H9 (cell line): ENCODE measurements around the gene PRR9. TPM values are rescaled to one million over a fixed set of nuclear protein-coding genes. Genes with fewer than 3 reads are reported as not detected.

ENCODE experiments used
- DNase-seq: peaks from one replicate; pipeline ENCODE4 v3.0.0-alpha.2; 2017
- H2AFZ ChIP-seq: one replicate; pipeline ENCODE4 v1.6.1; 2013; ENCODE audit warnings: mild to moderate bottlenecking, low read length, control low read depth, moderate library complexity
- H2AK5ac ChIP-seq: 2 replicates; pipeline ENCODE4 v1.6.1; 2013; ENCODE audit warnings: low read length, control low read depth, mixed read lengths; ENCODE audit not compliant: insufficient read length
- H2BK120ac ChIP-seq: one replicate; pipeline ENCODE4 v1.6.1; 2013; ENCODE audit warnings: low read depth, mild to moderate bottlenecking, low read length, control low read depth, inconsistent platforms; ENCODE audit not compliant: poor library complexity, severe bottlenecking
- H2BK12ac ChIP-seq: 2 replicates; pipeline ENCODE4 v1.6.1; 2013; ENCODE audit warnings: low read length, control low read depth, mixed read lengths, low read depth; ENCODE audit not compliant: insufficient read length
- H2BK15ac ChIP-seq: 2 replicates; pipeline ENCODE4 v1.6.1; 2013; ENCODE audit warnings: low read depth, low read length, control low read depth
- H2BK20ac ChIP-seq: one replicate; pipeline ENCODE4 v1.6.1; 2013; ENCODE audit warnings: low read depth, mild to moderate bottlenecking, low read length, control low read depth, inconsistent platforms; ENCODE audit not compliant: poor library complexity, severe bottlenecking
- H2BK5ac ChIP-seq: 2 replicates; pipeline ENCODE4 v1.6.1; 2013; ENCODE audit warnings: low read length, control low read depth, mixed read lengths; ENCODE audit not compliant: insufficient read length
- H3K14ac ChIP-seq: 2 replicates; pipeline ENCODE4 v1.6.1; 2013; ENCODE audit warnings: low read length, control low read depth; ENCODE audit not compliant: insufficient read depth
- H3K18ac ChIP-seq: 2 replicates; pipeline ENCODE4 v1.6.1; 2013; ENCODE audit warnings: low read depth, mild to moderate bottlenecking, mixed read lengths, low read length, control low read depth; ENCODE audit not compliant: insufficient read length
- H3K23ac ChIP-seq: 2 replicates; pipeline ENCODE4 v1.6.1; 2013; ENCODE audit warnings: low read length, control low read depth, mixed read lengths, low read depth; ENCODE audit not compliant: insufficient read length
- H3K23me2 ChIP-seq: 2 replicates; pipeline ENCODE4 v1.6.1; 2013; ENCODE audit warnings: low read depth, mild to moderate bottlenecking, mixed read lengths, low read length, control low read depth; ENCODE audit not compliant: insufficient read length, poor library complexity, severe bottlenecking
- H3K27ac ChIP-seq: 2 replicates; pipeline ENCODE4 v1.5.1; 2013; ENCODE audit warnings: low read length, control low read depth, mixed read lengths, low read depth; ENCODE audit not compliant: insufficient read length
- H3K27me3 ChIP-seq: 2 replicates; pipeline ENCODE4 v1.6.1; 2013; ENCODE audit warnings: low read length, control low read depth, inconsistent platforms; ENCODE audit not compliant: insufficient read depth
- H3K4ac ChIP-seq: 2 replicates; pipeline ENCODE4 v1.6.1; 2013; ENCODE audit warnings: low read depth, mild to moderate bottlenecking, control low read depth, inconsistent platforms, low read length, moderate library complexity
- H3K4me1 ChIP-seq: 2 replicates; pipeline ENCODE4 v1.6.1; 2013; ENCODE audit warnings: low read length, control low read depth, inconsistent platforms; ENCODE audit not compliant: insufficient read depth
- H3K4me2 ChIP-seq: 2 replicates; pipeline ENCODE4 v1.6.1; 2013; ENCODE audit warnings: low read length, control low read depth, mixed read lengths; ENCODE audit not compliant: insufficient read length, insufficient read depth
- H3K56ac ChIP-seq: 2 replicates; pipeline ENCODE4 v1.6.1; 2013; ENCODE audit warnings: low read depth, mild to moderate bottlenecking, mixed read lengths, low read length, control low read depth; ENCODE audit not compliant: insufficient read length
- H3K79me1 ChIP-seq: 2 replicates; pipeline ENCODE4 v1.6.1; 2013; ENCODE audit warnings: low read depth, mild to moderate bottlenecking, moderate library complexity, low read length, control low read depth, inconsistent platforms; ENCODE audit not compliant: insufficient read depth, poor library complexity, severe bottlenecking
- H3K79me2 ChIP-seq: 2 replicates; pipeline ENCODE4 v1.6.1; 2013; ENCODE audit warnings: low read length, control low read depth, inconsistent platforms; ENCODE audit not compliant: insufficient read depth
- H3K9ac ChIP-seq: 2 replicates; pipeline ENCODE4 v1.6.1; 2013; ENCODE audit warnings: low read length, control low read depth, mixed read lengths; ENCODE audit not compliant: insufficient read length; ENCODE audit errors: extremely low read depth
- H3K9me3 ChIP-seq: one replicate; pipeline ENCODE4 v1.6.1; 2013; ENCODE audit warnings: low read depth, low read length, inconsistent platforms; ENCODE audit not compliant: control insufficient read depth
- H3T11ph ChIP-seq: one replicate; pipeline ENCODE4 v1.6.1; 2013; ENCODE audit warnings: mild to moderate bottlenecking, low read length, control low read depth, inconsistent platforms
- H4K20me1 ChIP-seq: one replicate; pipeline ENCODE4 v1.6.1; 2013; ENCODE audit not compliant: control insufficient read depth, insufficient read length, insufficient read depth
- H4K5ac ChIP-seq: 2 replicates; pipeline ENCODE4 v1.6.1; 2013; ENCODE audit warnings: low read depth, mild to moderate bottlenecking, mixed read lengths, low read length, control low read depth; ENCODE audit not compliant: insufficient read length
- H4K8ac ChIP-seq: replicated peaks from 2 replicates; pipeline ENCODE4 v1.6.1; 2013; ENCODE audit warnings: low read length, control low read depth, mixed read lengths, low read depth; ENCODE audit not compliant: insufficient read length
- H4K91ac ChIP-seq: 2 replicates; pipeline ENCODE4 v1.6.1; 2013; ENCODE audit warnings: low read depth, mild to moderate bottlenecking, moderate library complexity, mixed read lengths, low read length, control low read depth; ENCODE audit not compliant: insufficient read length
- H3K27ac Mint-ChIP-seq, 3 experiments: 2 replicates in 2 of 3; 3 replicates in 1 of 3; pipeline ENCODE4 v1.8.0; 2020 to 2021; ENCODE audit warnings: mixed read lengths in 3 of 3, mild to moderate bottlenecking in 1 of 3, moderate library complexity in 1 of 3
- H3K27me3 Mint-ChIP-seq: 2 replicates; pipeline ENCODE4 v1.8.0; 2021; ENCODE audit warnings: low read depth, mild to moderate bottlenecking, moderate library complexity, mixed read lengths
- H3K36me3 Mint-ChIP-seq, 3 experiments: 2 replicates in 2 of 3; 3 replicates in 1 of 3; pipeline ENCODE4 v1.8.0; 2020 to 2021; ENCODE audit warnings: low read depth in 3 of 3, mixed read lengths in 3 of 3; ENCODE audit not compliant: insufficient read depth in 1 of 3
- H3K4me1 Mint-ChIP-seq, 2 experiments: 2 replicates each; pipeline ENCODE4 v1.8.0; 2020; ENCODE audit warnings: mixed read lengths in 2 of 2
- H3K4me3 Mint-ChIP-seq, 2 experiments: 2 replicates in 1 of 2; 3 replicates in 1 of 2; pipeline ENCODE4 v1.8.0; 2020 to 2021; ENCODE audit warnings: mild to moderate bottlenecking in 2 of 2, mixed read lengths in 2 of 2, moderate library complexity in 1 of 2
- H3K9me3 Mint-ChIP-seq, 2 experiments: 2 replicates in 1 of 2; 3 replicates in 1 of 2; pipeline ENCODE4 v1.8.0; 2020; ENCODE audit warnings: mild to moderate bottlenecking in 2 of 2, mixed read lengths in 2 of 2, moderate library complexity in 1 of 2
- WGBS: extraction: QIAGEN DNeasy Blood & Tissue Kit; methylation state at CpG from one replicate; pipeline ENCODE4 v1.1.7; 2013; ENCODE audit warnings: missing lambda C conversion rate, low lambda C conversion rate, mixed read lengths; ENCODE audit not compliant: insufficient read length; ENCODE audit errors: extremely low coverage; 5-methylcytosine and 5-hydroxymethylcytosine counted together
- total RNA-seq: library from RNA; stranded (reverse); gene quantifications from 2 replicates; pipeline ENCODE4 v1.2.1, GENCODE V29; 2021
- TF ChIP-seq, protein P1 (sequence below): fragments of 200-600 bp; sonication (generic); conservative IDR thresholded peaks from 3 replicates; pipeline ENCODE4 v1.8.0; 2021; ENCODE audit warnings: antibody characterized with exemption, mild to moderate bottlenecking

PRR9 gene
- total RNA-seq, 1 experiment from 2014 or later, result not detected

DNA sequence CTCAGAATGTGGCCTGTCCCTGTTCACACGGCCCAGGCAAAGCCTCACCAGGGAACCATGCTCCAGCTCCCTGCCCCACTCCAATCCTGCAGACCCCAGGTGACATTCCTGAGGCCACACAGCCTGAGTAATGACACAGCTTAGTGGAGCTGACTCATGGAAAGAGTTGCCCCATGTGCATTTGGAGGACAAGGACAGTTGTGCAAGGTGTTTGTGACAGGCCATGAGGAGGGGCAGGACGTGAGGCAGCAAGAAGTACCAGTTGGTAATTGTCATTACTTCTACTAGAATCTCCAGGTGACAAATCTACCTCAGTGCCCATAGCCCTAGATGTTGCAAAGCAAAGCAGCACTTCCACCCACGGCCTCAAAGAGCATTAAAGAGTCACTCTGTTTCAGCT lies 15.2 kb downstream of the PRR9 start:
- no peak for DNase-seq
- no peaks in the 10 kb centered on the region for H4K20me1 ChIP-seq
- no peaks in the 10 kb centered on the region for H3K9me3 ChIP-seq
- H3K14ac ChIP-seq, result no peak overlapping the region
- no peak overlapping the region for H3K18ac ChIP-seq
- no peak overlapping the region for H2BK5ac ChIP-seq
- Mint-ChIP-seq H3K27me3 (peaks cover 6% of the 10 kb centered on the region), H3K9me3 (peaks cover 0 to 3% of the 10 kb centered on the region in 2 experiments; a peak in 3 of 5 replicates), H3K4me3 (no peak overlapping the region), H3K27ac (no peak overlapping the region), H3K4me1 (no peaks in the 10 kb centered on the region), H3K36me3 (no peaks in the 10 kb centered on the region)
- no peaks in the 10 kb centered on the region for H3K23me2 ChIP-seq
- H3K4me1 ChIP-seq, result no peaks in the 10 kb centered on the region
- no peak overlapping the region for H2AFZ ChIP-seq
- no peak overlapping the region for H3K4me2 ChIP-seq
- TF ChIP-seq, protein P1, sequence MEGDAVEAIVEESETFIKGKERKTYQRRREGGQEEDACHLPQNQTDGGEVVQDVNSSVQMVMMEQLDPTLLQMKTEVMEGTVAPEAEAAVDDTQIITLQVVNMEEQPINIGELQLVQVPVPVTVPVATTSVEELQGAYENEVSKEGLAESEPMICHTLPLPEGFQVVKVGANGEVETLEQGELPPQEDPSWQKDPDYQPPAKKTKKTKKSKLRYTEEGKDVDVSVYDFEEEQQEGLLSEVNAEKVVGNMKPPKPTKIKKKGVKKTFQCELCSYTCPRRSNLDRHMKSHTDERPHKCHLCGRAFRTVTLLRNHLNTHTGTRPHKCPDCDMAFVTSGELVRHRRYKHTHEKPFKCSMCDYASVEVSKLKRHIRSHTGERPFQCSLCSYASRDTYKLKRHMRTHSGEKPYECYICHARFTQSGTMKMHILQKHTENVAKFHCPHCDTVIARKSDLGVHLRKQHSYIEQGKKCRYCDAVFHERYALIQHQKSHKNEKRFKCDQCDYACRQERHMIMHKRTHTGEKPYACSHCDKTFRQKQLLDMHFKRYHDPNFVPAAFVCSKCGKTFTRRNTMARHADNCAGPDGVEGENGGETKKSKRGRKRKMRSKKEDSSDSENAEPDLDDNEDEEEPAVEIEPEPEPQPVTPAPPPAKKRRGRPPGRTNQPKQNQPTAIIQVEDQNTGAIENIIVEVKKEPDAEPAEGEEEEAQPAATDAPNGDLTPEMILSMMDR, result no peak
- H2BK12ac ChIP-seq, result no peak overlapping the region
- H4K5ac ChIP-seq, result no peak overlapping the region
- no peak overlapping the region for H3K56ac ChIP-seq
- H3K79me1 ChIP-seq, result no peaks in the 10 kb centered on the region
- no peak overlapping the region for H3K27ac ChIP-seq
- no peak overlapping the region for H4K8ac ChIP-seq
- H4K91ac ChIP-seq, result no peak overlapping the region
- H3K23ac ChIP-seq, result no peak overlapping the region
- no peak overlapping the region for H2BK120ac ChIP-seq
- no peaks in the 10 kb centered on the region for H3K79me2 ChIP-seq
- no CpG with 5 or more reads among the region's 3 CpGs for WGBS
- no peak overlapping the region for H3K9ac ChIP-seq
- no peak overlapping the region for H3K4ac ChIP-seq
- H3K27me3 ChIP-seq, result no peaks in the 10 kb centered on the region
- no peak overlapping the region for H2BK20ac ChIP-seq
- no peak overlapping the region for H2AK5ac ChIP-seq
- H3T11ph ChIP-seq, result no peak overlapping the region
- no peak overlapping the region for H2BK15ac ChIP-seq
